Fibroblast of skin of abdomen (primary cell): ENCODE measurements around the gene PRR29. TPM values are rescaled to one million over a fixed set of nuclear protein-coding genes. Genes with fewer than 3 reads are reported as not detected.

ENCODE experiments used
- DNase-seq: peaks from one replicate; pipeline ENCODE4 v3.0.0-alpha.2; 2013
- polyA plus RNA-seq, 2 experiments: library from polyadenylated mRNA; unstranded; fragments of 120-200 nt; gene quantifications; one replicate each; pipeline ENCODE4 v1.2.1, GENCODE V29; 2013; ENCODE audit not compliant: insufficient read length in 2 of 2

PRR29 gene
- 0.28 TPM for polyA plus RNA-seq (2013, experiment 1 of 2; ENCODE audit: insufficient read length)
- polyA plus RNA-seq (2013, experiment 2 of 2; ENCODE audit: insufficient read length): 0.20 TPM

DNA sequence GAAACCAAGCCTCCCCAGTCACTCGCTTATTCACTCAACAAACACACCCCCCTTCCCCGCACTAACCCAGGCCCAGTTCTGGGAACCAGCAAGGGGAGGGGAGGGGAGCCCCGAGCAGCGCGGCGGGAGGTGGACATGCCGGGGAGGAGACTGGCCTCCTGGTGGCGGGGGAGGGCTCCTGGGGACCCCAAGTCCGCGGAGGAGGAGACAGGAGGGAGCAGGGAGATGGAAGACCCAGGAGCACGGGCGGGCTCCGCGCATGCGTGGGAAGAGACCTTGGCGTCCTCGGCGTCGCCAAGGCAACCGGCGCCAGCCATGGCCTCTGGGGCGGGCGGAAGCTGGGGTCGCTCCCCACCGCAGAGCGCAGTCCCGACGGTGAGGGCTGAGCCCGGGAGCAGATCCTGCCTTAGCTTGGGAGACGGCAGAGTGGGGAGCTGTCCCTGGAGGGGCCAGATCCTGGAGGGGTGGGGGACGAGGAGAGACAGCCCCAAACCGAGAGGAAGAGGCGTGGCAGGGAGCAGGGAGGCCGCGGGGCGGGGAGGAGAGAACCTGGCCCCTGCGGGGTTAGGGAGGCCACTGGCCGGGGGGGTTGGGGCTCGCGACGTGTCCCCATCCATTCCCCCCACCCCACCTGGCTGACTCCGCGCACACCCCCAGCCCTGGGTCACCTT, at the start of gene PRR29:
Gene PRR29, plus strand, starts transcription at position 302 of the 671 bp plus-strand sequence. Its CDS starts 14 bp downstream, at position 316.
- peak; percentile 66 for DNase-seq

GRCh38 chr17:63948521-63948920, 49.6 kb upstream of the PRR29 start:
- DNase-seq: no peak

DNA sequence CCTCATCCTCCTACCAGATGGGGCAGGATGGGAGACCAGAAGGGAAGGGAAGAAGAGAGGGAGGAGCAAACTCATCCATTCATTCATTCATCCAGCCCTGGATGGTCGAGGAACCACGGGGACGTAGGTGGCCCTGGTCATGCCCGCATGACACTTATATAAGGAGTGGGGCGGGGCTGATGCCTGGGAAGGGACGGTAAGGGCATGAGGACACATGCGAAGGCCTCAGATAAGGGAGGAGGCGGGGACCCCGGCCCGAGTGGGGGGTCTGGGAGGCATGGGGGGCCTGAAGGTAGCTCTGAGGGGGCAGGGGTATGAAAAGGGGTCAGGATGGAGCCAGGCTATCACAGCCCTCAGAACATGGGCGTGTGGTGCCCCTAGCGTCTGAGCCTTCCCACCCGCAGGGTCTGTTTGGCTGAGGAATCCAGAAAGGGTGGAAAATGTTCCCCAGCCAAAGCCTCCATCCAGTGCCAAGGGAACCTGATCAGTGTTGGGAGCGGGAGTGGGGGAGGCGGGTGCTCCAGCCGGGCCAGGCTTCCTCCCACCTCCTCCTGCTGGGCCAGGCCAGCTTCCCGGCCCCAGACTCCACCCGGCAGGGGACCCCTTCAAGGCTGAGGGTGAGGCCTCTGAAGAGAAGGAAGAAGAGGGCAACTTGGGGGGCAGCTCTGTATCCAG, 48.4 kb upstream of the PRR29 start:
- no peak for DNase-seq

- DNase-seq: no peak
Observed at GRCh38 chr17:63950940-63951907, 46.9 kb upstream of the PRR29 start.

DNA sequence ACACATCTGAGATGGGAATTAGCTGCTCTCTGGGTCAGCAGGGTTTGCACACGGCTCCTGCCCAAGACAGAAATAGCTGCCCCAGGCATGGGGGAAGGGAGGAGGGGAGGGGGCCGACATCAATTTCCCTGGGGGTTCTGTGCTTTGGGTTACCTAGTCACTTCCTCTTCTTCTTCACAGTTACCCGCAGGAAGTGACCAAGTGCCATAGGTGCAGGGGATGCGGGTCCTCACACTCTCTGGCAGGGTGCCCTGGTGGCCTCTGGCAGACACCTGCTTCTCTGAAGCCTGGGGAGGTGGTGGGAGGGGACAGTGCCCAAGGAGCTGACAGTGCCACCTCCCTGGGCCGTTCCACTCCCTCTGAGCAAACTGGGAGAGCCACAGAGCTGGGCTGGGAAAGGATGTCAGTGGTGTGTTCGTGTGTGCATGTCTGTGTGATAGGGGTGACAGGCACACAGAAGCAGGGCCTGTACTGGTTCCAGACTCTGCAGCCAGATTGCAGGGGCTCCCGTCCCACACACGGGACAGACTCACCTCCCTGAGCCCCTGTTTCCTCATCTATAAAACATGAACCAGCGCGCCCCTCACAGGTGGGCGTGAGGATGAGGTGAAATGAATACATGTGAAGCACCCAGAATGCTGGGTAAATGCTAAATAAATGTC, 43.6 kb upstream of the PRR29 start:
- DNase-seq: no peak

GRCh38 chr17:63955232-63955631, 42.9 kb upstream of the PRR29 start:
- DNase-seq: no peak

GRCh38 chr17:63955791-63956190, 42.4 kb upstream of the PRR29 start:
- DNase-seq: no peak

- peak; percentile 40 for DNase-seq
Observed at GRCh38 chr17:63956296-63956920, 41.7 kb upstream of the PRR29 start.

- DNase-seq: no peak
Observed at GRCh38 chr17:63960006-63960405, 38.1 kb upstream of the PRR29 start.

DNA sequence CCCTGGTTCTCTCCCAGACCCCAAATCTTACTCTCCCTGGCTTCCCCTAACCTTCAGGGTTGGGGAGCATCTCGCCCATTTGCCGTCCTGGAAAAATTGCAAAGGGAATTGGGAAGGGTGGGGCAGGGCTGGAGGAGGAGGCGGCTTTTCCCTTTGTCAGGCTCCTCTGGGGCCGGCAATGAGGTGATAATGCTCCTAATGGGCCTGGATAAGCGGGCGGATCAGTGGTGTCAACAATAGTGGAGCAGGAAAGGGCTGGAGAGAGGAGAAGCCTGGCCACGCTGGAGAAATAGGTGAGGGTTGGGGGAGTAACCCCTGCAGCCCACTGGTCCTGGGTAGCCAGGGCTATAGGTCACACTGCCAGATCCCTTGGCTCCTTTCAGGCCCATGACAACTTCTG, 37.7 kb upstream of the PRR29 start:
- DNase-seq: no peak

GRCh38 chr17:63961355-63962212, 36.6 kb upstream of the PRR29 start:
- DNase-seq: peak; percentile 60

GRCh38 chr17:63962298-63962744, 35.8 kb upstream of the PRR29 start:
- no peak for DNase-seq

DNA sequence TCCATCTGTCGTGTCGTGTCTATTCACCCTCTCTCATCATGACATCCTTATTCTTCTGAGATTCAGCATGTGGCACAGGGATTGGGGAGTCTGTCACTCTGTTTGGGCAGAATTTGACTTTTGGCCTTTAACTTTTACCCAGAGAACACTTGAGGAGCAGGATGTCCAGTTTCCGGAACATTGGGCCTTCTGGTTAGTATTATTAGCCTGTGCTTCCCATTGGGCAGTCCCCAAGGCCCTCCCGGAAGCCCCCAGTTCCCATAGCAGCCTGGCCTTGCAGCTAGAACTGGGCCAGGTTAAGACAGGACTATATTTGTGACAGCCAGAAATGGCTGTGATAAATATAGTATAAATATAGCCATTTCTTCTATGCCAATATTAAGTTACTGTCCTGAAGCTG, 35.0 kb upstream of the PRR29 start:
- no peak for DNase-seq

DNA sequence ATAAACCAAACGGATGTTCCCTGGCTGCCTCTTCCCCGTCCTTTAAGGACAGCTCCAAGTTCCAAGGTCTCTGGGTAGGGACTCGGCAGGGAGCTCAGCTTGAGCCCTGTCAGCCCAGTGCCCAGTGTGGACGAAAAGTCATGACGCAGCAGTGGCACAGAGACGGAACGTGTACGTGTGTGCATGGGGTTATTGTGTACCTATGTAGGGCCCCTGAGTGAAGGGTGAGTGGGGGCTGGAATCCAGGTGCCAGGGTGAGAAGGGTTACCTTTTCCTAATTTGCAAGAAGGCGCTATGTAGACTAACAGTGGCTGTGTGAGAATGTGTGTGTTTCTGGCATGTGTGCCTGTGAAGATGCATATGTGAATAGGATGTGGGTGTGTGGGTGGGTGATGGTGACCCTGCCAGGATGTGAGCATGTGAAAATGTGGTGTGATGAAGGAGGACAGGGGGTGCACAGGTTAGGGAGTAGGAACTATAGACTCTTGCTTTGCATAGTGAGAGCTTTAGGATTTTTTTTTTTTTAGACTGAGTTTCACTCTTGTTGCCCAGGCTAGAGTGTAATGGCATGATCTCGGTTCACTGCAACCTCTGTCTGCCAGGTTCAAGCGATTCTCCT, 31.4 kb upstream of the PRR29 start:
- DNase-seq: no peak

DNA sequence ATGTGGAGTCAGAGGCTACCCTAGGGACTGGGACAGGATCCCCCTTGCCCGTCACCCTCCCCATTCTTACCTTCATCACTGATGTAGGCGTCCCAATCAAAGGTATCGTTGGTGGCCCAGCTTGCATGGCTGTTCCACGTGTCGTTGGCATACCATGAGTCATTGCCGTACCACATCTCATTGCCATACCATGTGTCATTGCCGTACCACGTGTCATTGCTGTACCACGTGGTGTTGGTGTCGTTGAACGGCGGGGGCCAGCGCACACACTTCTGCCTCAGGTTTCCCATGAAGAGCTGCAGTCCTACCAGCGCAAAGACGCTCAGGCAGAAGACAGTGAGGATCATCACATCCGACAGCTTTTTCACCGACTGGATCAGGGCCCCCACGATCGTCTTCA, 30.2 kb upstream of the PRR29 start:
- DNase-seq: no peak

- no peak for DNase-seq
Observed at GRCh38 chr17:63969278-63969677, 28.9 kb upstream of the PRR29 start.

DNA sequence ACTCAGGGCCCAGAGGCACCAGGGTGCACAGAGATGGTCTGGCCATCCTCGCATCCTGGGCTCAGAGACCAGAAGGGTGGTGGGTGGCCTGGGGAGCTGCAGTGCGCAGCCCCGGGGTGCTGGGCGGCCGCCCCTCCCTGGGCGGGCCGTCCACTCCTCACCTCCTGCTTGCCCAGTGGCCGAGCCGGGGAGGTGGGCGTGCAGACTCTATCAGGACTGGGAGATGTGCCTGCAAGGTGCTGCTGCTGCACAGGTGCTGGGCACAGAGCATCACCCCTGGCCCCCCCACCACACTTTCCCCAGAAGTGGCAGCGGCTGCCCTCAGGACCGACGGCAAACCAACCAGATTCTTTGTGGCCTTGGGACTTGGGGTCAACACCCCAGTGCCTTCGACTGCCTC, 25.4 kb upstream of the PRR29 start, which contains the start of gene SCN4A:
Gene SCN4A, minus strand, starts transcription at position 123 of the 400 bp plus-strand sequence. Its CDS starts 77 bp downstream, at position 46.
- no peak for DNase-seq

- DNase-seq: no peak
Observed at GRCh38 chr17:63973247-63973646, 24.9 kb upstream of the PRR29 start.

DNA sequence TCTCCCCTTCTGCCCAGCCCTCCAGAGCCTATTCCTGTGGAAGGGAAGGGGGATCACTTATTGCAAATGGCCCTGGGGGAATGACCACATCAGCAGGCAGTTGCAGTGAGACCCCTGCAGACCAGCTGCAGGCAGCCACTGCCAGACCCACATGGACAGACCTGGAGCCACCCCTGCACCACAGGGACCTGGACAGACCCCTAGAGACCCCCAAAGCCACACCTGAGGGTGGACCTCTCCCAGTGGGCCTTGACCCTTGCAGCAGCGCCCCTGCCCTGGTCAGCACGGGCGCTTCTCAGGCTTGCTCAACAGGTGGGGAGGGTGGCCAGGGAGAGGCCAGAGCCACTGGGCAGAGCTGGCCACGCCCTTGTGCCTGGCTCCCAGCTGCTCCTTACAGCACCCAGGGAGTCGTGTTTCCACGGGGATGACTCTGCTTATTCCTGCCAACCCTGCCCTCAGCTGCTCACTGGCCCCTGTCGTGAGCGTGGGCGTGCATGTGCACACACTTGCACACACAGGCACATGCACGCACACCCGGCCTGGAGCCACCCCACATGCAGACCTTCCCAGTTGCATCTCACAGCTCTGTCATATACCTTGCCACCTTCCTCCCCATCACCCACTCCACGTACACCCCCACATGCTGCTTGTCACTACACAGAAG, 24.1 kb upstream of the PRR29 start:
- no peak for DNase-seq
